HG03460 (cell line): ENCODE measurements around the gene SPATA31C1.
"Not testable (repeated sequence)": the region's sequence is repeated elsewhere in the genome, so short reads cannot be mapped to it uniquely, and the experiment has no call there.

ENCODE experiments used
- ATAC-seq: cut with Tn5 transposase; IDR thresholded peaks from one replicate; pipeline ENCODE4 v1.9.1; 2021; ENCODE audit not compliant: unreplicated experiment

The SPATA31C1 gene

DNA sequence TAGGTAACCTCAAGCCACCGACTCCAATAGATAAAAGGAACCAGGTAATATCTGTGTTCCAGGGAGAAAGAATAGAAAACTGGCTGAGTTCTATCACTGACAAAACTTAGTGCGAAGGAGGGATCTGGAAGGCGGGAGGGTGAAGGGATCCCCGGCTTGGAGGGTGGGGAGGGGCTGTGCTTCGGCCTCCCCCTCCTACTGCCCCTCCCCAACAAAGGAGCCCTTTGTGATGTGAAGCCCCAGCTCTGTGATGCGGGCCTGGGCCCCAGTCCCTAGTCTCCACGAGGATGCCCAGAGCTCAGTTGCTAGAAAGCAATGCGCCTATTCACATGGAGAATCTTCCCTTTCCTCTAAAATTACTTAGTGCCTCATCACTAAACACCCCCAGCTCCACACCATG, at the start of gene SPATA31C1:
TSS of gene SPATA31C1 (plus strand) at position 301 of the 400 bp plus-strand sequence.
- ATAC-seq: not testable (repeated sequence)

- ATAC-seq: no peak
These were observed 49.6 kb upstream of the SPATA31C1 start for GRCh38 chr9:87868175-87868574.

GRCh38 chr9:87868635-87869034, 49.1 kb upstream of the SPATA31C1 start:
- no peak for ATAC-seq

DNA sequence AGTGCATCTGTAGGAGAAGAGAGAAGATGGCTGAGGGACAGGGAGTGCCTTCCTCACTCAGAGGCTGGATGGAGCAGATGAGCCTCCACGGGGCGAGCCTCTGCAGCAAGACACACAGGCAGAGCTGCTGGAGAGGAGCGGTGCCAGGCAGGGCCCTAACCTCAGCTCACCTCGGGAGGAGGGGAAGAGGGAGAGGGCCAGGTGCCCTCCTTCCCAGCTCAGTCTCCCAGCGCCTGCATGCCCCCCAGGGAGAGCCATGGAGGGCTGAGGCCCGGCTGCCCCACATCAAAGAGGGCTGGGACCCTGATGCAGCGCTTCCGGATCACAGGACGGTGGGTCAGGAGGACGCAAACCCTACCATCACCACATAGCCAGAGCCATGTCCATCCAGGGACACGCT, 48.7 kb upstream of the SPATA31C1 start:
- no peak for ATAC-seq

- no peak for ATAC-seq
These were observed 46.2 kb upstream of the SPATA31C1 start for GRCh38 chr9:87871425-87872078.

DNA sequence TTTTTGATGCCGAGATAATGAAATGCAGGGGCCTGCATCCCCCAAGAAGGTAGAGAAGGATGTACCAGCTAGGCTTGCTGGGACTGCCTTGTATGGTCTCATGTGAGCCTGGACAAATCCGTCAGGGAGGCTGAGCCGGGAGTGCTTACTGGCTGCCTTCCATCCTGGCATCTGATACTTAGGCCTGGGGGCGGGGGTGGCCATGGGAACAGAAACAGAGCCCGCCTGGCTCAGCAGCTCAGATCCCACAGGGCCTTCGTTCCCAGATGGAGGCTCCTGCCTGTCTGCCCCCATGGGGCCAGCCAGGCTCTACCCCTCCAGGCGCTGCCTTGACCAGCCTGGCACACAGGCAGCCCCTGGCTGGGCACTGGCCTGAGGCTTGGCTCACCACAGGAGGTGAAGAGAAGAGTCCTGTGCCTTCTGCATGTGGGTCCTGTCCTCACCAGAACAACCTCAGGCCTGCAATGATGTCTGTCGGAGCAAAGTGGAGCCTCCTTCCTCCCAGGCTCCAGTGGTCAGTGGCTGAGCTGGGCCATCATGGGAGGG, 45.6 kb upstream of the SPATA31C1 start:
- ATAC-seq: no peak

DNA sequence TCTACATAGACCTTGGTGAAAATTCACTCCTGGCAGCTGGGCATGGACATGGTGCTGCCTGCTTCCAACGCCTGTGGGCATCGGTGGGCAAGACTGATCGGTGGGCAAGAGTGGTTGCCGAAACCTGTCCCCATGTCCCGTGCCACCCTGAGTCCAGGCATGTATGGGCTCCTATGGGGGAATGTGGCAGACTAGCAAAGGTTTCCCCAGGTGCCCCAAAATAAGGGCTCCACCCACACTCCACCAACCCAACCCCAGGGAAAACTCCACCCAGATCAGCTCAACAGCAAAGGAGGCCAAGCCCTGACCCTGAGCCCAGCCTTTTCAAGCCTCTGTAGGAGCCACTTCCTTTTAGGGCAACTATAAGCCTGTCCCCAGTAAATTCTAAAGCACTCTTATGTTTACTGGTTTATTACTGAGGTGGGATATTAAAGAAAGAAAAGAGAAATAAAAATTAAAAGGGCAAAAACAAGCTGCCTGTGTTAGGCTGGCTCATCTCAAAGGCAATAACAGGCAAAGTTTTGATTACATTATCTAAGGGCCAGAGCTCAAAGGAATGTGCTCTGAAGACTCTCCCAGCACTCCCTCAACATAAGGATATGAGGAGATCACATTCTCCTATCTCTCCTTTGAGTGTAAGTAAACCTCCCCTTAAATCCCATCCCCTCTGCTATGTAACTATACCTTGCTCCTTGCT, 44.0 kb upstream of the SPATA31C1 start:
- no peak for ATAC-seq

- ATAC-seq: no peak
These were observed 43.5 kb upstream of the SPATA31C1 start for GRCh38 chr9:87874304-87874623.

GRCh38 chr9:87875060-87875459, 42.7 kb upstream of the SPATA31C1 start:
- no peak for ATAC-seq

- ATAC-seq: no peak
These were observed 41.8 kb upstream of the SPATA31C1 start for GRCh38 chr9:87875831-87876545.

DNA sequence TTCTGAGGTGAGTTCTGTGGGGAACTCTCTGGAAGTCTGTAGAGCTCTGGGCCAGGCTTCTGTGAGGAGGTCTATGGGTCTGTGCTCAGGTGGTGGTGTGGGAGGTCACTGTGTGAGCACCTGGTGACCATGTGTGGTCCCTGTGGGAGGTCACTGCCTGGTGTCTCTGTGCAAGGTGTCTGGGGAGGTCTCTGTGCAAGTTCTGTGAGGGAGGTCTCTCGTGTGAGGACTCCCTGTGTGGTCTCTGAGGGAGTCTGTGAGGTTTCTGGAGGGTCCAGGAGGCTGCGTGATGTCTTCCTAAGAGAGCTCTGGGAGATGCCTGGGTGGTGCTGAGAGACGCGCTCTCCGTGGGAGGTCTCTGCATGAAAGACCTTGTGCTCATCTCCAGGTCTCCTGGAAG, 41.1 kb upstream of the SPATA31C1 start:
- no peak for ATAC-seq

- ATAC-seq: no peak
These were observed 38.7 kb upstream of the SPATA31C1 start for GRCh38 chr9:87878989-87879511.

DNA sequence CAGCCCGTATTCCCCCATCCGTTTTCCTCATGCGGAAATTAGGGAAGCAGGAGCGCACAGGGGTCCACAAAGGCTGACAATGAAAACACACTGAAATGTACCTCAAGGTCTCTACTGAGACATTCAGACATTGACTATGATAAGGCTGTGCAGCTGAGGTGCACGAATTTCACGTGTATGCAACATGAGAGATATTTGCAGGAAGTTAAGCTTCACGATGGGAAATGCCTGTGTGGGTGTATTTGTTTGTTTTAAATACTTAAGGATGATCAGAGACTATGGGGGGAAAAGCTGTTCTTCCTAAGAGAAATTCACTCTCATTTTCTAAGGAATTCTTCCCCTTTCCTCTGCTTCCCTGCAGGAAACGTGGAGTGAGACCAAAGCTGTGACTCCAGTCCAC, 37.6 kb upstream of the SPATA31C1 start:
- ATAC-seq: no peak

DNA sequence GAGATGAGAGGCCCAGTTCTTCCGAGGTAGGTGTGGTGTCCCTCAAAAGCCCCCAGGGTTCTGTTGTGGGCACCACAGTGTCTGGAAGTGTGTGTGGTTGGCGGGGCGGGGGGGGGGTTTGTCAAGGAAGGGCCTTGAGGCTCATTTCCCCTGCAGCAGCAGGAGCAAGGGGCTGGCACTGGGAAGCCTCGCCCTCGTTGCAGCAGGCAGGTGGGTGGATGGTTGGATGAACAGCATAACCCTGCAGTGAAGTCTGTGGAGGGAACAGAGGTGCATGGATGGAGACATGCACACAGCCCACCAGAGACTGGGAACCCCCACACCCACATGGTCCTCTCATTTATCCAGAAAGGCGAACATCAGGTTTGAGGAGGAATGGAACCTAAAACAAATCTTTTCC, 37.1 kb upstream of the SPATA31C1 start:
- ATAC-seq: no peak

- ATAC-seq: no peak
These were observed 35.1 kb upstream of the SPATA31C1 start, which contains the start of gene SPATA31E1 for GRCh38 chr9:87882627-87883026. SPATA31E1 (plus strand) TSS chr9:87882877; CDS start chr9:87882892, 15 bp downstream.

GRCh38 chr9:87883274-87883673, 34.5 kb upstream of the SPATA31C1 start:
- no peak for ATAC-seq

DNA sequence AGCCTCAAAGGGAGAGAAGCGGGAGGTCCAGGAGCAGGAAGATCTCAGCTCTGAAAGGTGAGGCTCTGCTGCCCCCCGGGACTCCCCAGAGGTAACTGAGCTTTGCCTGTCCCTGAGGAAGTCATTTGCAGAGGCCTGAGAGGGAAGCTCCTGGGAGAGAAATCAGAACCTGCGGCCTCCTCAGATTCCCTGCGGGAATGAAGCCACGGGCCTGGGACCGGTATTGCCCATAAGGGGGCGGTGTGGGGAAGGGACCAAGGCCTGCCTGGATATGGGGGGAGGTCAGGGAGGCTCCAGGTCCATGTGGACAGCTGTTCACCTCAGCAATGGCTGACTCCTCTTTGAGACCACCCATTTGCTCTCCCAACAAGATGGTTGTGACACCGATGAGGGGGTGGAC, 33.8 kb upstream of the SPATA31C1 start:
- no peak for ATAC-seq

GRCh38 chr9:87884578-87885459, 32.9 kb upstream of the SPATA31C1 start:
- no peak for ATAC-seq

DNA sequence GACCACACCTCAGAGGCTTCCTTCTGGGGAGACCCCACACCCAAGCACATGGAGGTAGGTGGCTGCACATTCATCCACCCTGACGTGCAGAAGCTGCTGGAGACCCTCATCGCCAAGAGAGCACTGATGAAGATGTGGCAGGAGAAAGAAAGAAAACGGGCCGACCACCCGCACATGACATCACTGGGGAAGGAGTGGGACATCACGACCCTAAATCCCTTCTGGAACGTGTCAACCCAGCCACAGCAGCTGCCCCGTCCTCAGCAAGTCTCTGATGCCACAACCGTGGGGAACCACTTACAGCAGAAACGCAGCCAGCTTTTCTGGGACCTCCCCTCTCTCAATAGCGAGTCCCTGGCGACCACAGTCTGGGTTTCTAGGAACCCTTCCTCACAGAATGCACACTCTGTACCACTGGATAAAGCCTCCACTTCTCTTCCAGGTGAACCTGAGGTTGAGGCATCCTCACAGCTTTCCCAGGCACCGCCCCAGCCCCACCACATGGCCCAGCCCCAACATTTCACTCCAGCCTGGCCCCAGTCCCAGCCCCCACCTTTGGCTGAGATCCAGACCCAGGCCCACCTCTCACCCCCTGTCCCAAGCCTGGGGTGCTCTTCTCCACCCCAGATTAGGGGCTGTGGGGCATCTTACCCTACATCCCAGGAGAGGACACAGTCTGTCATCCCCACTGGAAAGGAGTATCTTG, 32.1 kb upstream of the SPATA31C1 start:
- ATAC-seq: no peak
